Uterus (tissue), 4 donors: ENCODE measurements around the gene FBXO3. TPM values are rescaled to one million over a fixed set of nuclear protein-coding genes. Genes with fewer than 3 reads are reported as not detected.
A peak's percentile ranks its signal among the peaks of the same experiment; 100 is the strongest.

ENCODE experiments used
- DNase-seq, 2 donors: peaks; one replicate each; pipeline ENCODE4 v3.0.0-alpha.2; 2019 to 2020
- H3K27ac ChIP-seq, 2 donors: fragments of 200-600 bp; sonication (generic); 1 replicate in 1 of 2; 2 replicates in 1 of 2; pipeline ENCODE4 v1.5.1; 2016 to 2018
- H3K27me3 ChIP-seq, 2 donors: fragments of 200-600 bp; sonication (generic); one replicate each; pipeline ENCODE4 v1.5.1; 2018 to 2019; ENCODE audit warnings: control low read depth in 1 of 2
- H3K36me3 ChIP-seq, 2 donors: fragments of 200-600 bp; sonication (generic); one replicate each; pipeline ENCODE4 v1.5.1; 2019; ENCODE audit warnings: control low read depth in 1 of 2
- H3K4me1 ChIP-seq, 2 donors: fragments of 200-600 bp; sonication (generic); one replicate each; pipeline ENCODE4 v1.5.1; 2018 to 2019; ENCODE audit warnings: control low read depth in 1 of 2
- H3K4me3 ChIP-seq, 2 donors: fragments of 200-600 bp; sonication (generic); 1 replicate in 1 of 2; 2 replicates in 1 of 2; pipeline ENCODE4 v1.5.1; 2018 to 2019; ENCODE audit warnings: mild to moderate bottlenecking in 1 of 2
- H3K9me3 ChIP-seq, 2 donors: fragments of 200-600 bp; sonication (generic); one replicate each; pipeline ENCODE4 v1.5.1; 2019; ENCODE audit warnings: control low read depth in 1 of 2
- POLR2A ChIP-seq, 2 donors: fragments of 450-650 bp; IDR thresholded peaks; one replicate each; pipeline ENCODE4 v1.6.1; 2016; ENCODE audit warnings: antibody characterized with exemption in 2 of 2, mild to moderate bottlenecking in 1 of 2, moderate library complexity in 1 of 2
- intact Hi-C: fragments of 100-400 bp; cut with DNase I; formaldehyde crosslinking; loops from one replicate; pipeline ENCODE4 v1.15.1; 2023; ENCODE audit warnings: low total_unique reads
- total RNA-seq, 4 donors: library from RNA; depleted of rRNA in 3 of 4; stranded (reverse); fragments of >200 nt in 3 of 4; gene quantifications; one replicate each; pipeline versions ENCODE4 v1.1.0 to v1.2.4, GENCODE V29; 2014 to 2023
- TF ChIP-seq, protein P1 (sequence below), 4 experiments: fragments of 200-600 bp in 2 of 4; fragments of 450-650 bp in 2 of 4; sonication (generic) in 2 of 4; IDR thresholded peaks; one replicate each; pipeline ENCODE4 v1.5.1; 2016 to 2019; ENCODE audit warnings: antibody characterized with exemption in 4 of 4, mild to moderate bottlenecking in 2 of 4, moderate library complexity in 1 of 4
- donor health status: DM: yes; HTN: yes; CAD: no.

FBXO3 gene
- total RNA-seq, 4 donors from 2014 or later = 12.0 to 92.7 (median 47.8) TPM

DNA sequence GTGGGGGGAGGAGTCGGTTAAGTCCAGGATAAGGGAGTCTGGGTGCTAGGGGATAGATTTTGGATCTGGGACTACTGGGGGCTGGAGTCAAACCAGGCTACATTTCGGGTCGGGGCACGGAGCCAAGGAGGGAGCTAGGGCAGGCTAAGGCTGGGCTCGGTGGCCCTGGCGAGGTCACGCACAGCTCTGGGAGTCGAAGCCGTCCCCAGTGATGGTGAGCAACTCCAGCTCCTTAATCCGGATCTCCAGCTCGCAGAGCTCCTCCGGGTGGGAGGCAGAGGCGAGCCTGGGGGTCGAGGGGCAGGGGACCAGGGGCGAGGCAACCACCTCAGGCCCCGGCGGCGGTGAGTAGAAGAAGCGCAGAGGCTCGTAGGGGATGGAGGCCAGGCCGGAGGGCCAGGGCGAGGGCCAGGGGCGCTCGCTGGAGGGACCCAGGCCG, 74.2 kb downstream of the FBXO3 start:
- Histone ChIP-seq H3K4me1 (no peaks in the 10 kb centered on the region), H3K36me3 (no peaks in the 10 kb centered on the region), H3K9me3 (no peaks in the 10 kb centered on the region), H3K4me3 (peak overlapping the region; percentile 31 to 66), H3K27ac (peak overlapping the region; percentile 70 to 80), H3K27me3 (no peaks in the 10 kb centered on the region)
- intact Hi-C loops = no loop called here
- no peak for TF ChIP-seq POLR2A (IDR thresholded peaks at IDR 0.05)
- TF ChIP-seq, protein P1, sequence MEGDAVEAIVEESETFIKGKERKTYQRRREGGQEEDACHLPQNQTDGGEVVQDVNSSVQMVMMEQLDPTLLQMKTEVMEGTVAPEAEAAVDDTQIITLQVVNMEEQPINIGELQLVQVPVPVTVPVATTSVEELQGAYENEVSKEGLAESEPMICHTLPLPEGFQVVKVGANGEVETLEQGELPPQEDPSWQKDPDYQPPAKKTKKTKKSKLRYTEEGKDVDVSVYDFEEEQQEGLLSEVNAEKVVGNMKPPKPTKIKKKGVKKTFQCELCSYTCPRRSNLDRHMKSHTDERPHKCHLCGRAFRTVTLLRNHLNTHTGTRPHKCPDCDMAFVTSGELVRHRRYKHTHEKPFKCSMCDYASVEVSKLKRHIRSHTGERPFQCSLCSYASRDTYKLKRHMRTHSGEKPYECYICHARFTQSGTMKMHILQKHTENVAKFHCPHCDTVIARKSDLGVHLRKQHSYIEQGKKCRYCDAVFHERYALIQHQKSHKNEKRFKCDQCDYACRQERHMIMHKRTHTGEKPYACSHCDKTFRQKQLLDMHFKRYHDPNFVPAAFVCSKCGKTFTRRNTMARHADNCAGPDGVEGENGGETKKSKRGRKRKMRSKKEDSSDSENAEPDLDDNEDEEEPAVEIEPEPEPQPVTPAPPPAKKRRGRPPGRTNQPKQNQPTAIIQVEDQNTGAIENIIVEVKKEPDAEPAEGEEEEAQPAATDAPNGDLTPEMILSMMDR (IDR thresholded peaks at IDR 0.05) = no peak
- peak in 1 of 2 donors; percentile 53 for DNase-seq

GRCh38 chr11:33699515-33700062, 74.7 kb downstream of the FBXO3 start:
- Histone ChIP-seq H3K9me3 (no peaks in the 10 kb centered on the region), H3K36me3 (no peaks in the 10 kb centered on the region), H3K4me3 (no peak overlapping the region), H3K27me3 (no peaks in the 10 kb centered on the region), H3K4me1 (no peaks in the 10 kb centered on the region), H3K27ac (no peak overlapping the region)
- intact Hi-C loops = no loop called here
- DNase-seq = no peak
- TF ChIP-seq, protein P1 (IDR thresholded peaks at IDR 0.05) = no peak
- no peak for TF ChIP-seq POLR2A (IDR thresholded peaks at IDR 0.05)

DNA sequence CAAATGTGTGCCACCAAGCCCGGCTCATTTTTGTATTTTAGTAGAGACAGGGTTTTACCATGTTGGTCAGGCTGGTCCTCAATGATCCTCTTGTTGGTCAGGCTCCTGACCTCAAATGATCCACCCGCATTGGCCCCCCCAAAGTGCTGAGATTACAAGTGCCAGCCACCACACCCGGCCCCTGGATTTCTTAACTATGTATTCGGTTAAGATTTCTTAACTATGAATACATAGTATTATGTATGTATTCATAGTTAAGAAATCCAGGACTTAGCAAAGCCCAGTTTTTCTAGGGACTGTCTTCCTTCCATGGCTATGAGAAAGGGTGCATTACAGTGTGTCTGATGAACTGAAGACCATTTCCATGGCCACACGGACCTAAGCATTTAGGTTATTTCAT, 75.4 kb downstream of the FBXO3 start:
- Histone ChIP-seq H3K4me1 (no peaks in the 10 kb centered on the region), H3K27me3 (no peaks in the 10 kb centered on the region), H3K36me3 (no peaks in the 10 kb centered on the region), H3K27ac (no peak overlapping the region), H3K9me3 (no peaks in the 10 kb centered on the region), H3K4me3 (no peak overlapping the region)
- DNase-seq = no peak
- TF ChIP-seq POLR2A (IDR thresholded peaks at IDR 0.05) = no peak
- TF ChIP-seq, protein P1 (IDR thresholded peaks at IDR 0.05) = no peak
- intact Hi-C loops = no loop called here

- no peaks in the 10 kb centered on the region for H3K36me3 ChIP-seq
- H3K4me3 ChIP-seq = no peak overlapping the region
- TF ChIP-seq POLR2A (IDR thresholded peaks at IDR 0.05) = no peak
- no peaks in the 10 kb centered on the region for H3K9me3 ChIP-seq
- intact Hi-C loops = no loop called here
- DNase-seq = no peak
- no peak overlapping the region for H3K27ac ChIP-seq
- no peaks in the 10 kb centered on the region for H3K4me1 ChIP-seq
- no peaks in the 10 kb centered on the region for H3K27me3 ChIP-seq
Measured at GRCh38 chr11:33697997-33698396, 76.3 kb downstream of the FBXO3 start.

GRCh38 chr11:33696931-33697638, 77.2 kb downstream of the FBXO3 start:
- H3K27ac ChIP-seq = no peak overlapping the region

More at GRCh38 chr11:33696931-33697638, 77.2 kb downstream of the FBXO3 start:
- Histone ChIP-seq H3K27me3 (no peaks in the 10 kb centered on the region), H3K4me3 (no peak overlapping the region), H3K4me1 (no peaks in the 10 kb centered on the region), H3K36me3 (no peaks in the 10 kb centered on the region), H3K9me3 (no peaks in the 10 kb centered on the region)
- intact Hi-C loops = no loop called here
- no peak for DNase-seq
- TF ChIP-seq, protein P1 (IDR thresholded peaks at IDR 0.05) = no peak
- TF ChIP-seq POLR2A (IDR thresholded peaks at IDR 0.05) = no peak
